HG03135 (cell line): ENCODE data around the gene SPAG7.
"Not testable (repeated sequence)": the region's sequence is repeated elsewhere in the genome, so short reads cannot be mapped to it uniquely, and the experiment has no call there.

Experiments
- ATAC-seq: cut with Tn5 transposase; IDR thresholded peaks from one replicate; pipeline ENCODE4 v1.9.1; 2021; ENCODE audit warnings: mild to moderate bottlenecking, moderate library complexity; ENCODE audit not compliant: unreplicated experiment

Gene SPAG7

DNA sequence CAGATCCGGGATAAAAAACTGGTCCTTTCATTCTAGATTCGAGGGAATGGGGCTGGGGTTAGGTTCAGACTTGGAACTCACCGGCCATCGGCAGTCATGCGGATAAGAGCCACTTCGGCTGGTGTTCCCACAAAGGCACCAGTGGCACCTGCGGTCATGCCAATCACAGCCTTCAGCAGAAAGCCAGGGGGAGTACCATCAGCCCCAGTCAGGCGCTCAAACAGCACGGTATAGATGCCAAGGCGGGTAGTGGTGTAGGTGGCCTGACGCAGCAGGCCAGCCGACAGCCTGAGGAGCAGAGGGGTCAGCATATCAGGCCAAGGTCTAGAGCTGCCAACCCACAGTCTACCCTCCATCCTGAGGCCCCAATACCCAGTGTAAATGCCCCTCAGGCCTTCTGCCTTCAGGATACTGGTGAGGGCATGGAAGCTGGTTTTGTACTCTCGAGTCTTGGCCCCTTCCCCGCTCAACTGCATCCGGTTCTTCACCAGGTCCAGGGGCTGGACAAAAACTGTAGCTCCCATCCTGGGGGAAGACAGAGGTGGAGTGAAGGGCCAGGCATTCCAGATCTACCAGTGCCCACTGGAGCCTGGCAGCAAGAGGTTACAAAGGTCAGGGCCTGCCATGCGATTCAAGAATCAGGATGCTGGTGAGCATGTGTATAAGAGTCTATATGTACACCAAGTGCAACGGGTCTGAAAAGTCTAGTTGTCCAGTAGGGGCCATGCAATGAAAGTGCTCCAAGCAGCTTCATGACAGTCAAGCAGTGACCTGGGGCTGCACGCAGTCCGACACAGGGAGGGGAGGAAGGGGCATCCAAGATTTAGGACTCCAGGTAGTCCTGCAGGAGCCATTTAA is 28.7 kb downstream of the SPAG7 start:
- no peak for ATAC-seq

DNA sequence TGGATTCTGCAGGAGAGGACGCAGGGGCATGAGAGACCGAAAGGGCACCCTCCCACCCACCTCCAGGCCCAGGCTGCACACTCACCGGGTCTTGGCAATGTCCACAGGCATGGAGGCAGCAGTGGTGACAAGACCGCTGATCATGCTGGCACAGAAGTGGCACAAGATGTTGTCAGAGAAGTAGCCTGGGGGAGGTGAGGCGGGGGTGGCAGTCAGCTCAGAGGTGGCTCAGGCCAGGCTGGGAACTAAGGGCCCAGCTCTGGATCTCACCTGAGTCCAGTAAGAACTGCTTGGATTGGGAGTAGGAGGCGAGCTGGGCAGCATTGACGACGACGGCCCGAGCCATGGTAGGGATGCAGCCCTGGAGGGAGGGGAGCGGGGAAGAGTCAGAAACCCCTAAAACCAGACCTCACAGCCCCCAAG is 29.5 kb downstream of the SPAG7 start:
- no peak for ATAC-seq

DNA sequence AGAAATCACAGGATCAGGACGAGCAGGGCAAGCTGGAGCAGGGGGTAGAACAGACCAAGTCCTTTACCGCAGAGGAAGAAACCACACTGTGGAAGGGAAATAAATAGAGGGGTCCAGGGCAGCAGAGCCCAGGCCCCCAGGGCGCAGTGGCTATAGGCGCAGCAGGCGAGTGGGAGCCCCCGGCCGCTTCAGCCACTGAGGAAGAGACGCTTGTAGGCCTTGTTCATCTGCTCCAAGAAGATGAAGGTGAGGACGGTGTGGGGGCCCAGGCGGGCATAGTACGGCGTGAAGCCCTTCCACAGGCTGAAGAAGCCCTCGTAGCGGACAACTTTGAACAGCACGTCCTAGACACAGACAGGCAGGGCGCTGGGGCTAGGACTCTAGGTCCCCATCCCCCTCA is 30.1 kb downstream of the SPAG7 start:
- no peak for ATAC-seq

DNA sequence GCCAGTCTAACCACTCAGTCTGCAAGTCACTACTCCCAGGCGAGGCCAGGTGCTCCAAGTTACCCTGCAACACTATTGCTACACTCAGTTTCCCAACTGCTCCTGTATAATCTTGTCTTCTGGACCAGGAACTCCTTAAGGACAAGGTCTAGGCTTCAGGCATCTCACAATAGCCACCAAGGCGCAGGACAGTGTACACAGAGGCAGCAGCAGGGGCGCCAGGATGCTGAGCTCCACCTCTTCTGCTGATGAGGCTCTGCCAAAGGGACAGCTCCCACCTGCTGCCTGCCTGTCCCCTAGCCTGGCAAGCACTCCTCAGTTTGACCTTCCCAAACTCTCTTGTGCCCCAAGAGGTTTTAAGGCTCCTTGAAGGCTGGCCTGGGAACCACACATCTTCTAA is 31.2 kb downstream of the SPAG7 start:
- no peak for ATAC-seq

DNA sequence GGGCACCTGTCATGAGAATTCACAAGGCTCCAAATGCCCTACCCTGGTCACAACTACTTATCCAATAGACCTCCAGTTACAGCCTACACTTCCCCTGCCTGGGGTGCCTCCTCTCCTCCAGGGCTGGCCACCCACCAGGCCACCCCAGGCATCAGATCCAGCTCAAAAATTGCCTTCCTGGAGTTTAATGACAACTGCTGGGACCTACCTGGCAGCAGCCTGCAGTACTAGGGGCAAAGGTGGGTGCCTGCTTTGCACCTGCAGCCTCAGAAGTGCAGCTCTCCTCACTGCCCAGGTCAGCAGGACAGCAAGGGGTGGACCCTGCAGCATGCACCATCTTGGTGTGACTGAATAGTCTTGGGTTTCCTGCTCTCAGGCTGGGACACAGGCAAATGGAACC is 32.0 kb downstream of the SPAG7 start:
- no peak for ATAC-seq

DNA sequence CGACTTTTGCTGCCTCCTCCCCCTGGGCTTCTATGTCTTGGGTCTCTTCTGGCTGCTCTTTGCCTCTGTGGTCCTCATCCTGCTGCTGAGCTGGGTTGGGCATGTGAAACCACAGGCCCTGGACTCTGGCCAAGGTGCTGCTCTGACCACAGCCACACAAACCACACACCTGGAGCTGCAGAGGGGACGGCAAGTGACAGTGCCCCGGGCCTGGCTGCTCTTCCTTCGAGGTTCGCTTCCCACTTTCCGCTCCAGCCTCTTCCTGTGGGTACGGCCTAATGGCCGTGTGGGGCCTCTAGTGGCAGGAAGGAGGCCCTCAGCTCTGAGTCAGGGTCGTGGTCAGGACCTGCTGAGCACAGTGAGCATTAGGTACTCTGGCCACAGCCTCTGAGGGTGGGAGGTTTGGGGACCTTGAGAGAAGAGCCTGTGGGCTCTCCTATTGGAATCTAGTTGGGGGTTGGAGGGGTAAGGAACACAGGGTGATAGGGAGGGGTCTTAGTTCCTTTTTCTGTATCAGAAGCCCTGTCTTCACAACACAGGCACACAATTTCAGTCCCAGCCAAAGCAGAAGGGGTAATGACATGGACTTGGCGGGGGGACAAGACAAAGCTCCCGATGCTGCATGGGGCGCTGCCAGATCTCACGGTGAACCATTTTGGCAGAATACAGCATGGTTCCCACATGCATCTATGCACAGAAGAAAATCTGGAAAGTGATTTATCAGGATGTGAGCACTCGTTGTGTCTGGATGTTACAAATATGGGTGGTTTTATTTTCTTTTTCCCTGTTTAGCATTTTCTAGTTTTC is 33.2 kb downstream of the SPAG7 start:
- no peak for ATAC-seq

DNA sequence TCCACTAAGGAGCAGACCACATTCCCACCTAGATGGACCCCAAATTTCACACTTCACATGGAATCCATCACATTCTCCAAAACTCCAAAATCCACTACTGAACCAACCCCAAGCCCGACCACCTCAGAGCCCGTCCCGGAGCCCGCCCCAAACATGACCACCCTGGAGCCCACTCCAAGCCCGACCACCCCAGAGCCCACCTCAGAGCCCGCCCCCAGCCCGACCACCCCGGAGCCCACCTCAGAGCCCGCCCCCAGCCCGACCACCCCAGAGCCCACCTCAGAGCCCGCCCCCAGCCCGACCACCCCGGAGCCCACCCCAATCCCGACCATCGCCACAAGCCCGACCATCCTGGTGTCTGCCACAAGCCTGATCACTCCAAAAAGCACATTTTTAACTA is 34.0 kb downstream of the SPAG7 start:
- ATAC-seq: no peak

DNA sequence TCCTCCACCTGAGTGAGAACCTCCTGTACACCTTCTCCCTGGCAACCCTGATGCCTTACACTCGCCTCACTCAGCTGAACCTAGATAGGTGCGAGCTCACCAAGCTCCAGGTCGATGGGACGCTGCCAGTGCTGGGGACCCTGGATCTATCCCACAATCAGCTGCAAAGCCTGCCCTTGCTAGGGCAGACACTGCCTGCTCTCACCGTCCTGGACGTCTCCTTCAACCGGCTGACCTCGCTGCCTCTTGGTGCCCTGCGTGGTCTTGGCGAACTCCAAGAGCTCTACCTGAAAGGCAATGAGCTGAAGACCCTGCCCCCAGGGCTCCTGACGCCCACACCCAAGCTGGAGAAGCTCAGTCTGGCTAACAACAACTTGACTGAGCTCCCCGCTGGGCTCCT is 34.9 kb downstream of the SPAG7 start:
- no peak for ATAC-seq

DNA sequence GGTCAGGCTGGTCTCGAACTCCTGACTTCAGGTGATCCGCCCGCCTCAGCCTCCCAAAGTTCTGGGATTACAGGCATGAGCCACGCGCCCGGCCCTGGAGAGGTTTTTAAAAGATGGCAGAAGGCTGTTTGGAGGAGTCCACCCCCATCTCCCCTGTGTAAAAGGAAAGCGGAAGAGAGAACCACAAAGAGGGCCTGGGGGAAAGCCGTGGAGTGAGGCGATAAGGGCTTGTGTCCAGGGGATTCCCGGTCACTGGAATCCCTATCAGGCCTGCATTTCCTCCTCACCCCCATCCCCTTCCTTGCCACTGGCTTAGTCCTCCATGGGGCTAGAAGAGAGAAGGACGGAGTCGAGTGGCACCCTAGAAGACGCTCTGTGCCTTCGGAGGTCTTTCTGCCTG is 35.7 kb downstream of the SPAG7 start, which contains the start of gene GP1BA:
TSS of gene GP1BA (plus strand) at position 315 of the 400 bp plus-strand sequence. CDS start 328 bp downstream, outside the sequence.
- ATAC-seq: no peak

DNA sequence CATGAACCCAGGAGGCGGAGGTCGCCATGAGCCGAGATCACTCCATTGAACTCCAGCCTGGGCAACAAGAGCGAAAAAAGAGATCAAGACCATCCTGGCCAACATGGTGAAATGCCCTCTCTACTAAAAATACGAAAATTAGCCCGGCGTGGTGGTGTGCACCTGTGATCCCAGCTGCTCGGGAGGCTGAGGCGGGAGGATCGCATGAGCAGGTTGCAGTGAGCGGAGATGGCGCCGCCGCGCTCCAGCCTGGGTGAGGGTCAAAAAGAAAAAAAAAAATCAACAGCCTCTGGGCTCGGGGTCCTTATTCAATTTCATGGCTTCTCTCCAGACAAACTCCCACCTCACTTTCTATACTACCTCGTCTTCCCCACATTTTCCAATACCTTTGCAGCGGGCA is 38.7 kb downstream of the SPAG7 start:
- no peak for ATAC-seq

DNA sequence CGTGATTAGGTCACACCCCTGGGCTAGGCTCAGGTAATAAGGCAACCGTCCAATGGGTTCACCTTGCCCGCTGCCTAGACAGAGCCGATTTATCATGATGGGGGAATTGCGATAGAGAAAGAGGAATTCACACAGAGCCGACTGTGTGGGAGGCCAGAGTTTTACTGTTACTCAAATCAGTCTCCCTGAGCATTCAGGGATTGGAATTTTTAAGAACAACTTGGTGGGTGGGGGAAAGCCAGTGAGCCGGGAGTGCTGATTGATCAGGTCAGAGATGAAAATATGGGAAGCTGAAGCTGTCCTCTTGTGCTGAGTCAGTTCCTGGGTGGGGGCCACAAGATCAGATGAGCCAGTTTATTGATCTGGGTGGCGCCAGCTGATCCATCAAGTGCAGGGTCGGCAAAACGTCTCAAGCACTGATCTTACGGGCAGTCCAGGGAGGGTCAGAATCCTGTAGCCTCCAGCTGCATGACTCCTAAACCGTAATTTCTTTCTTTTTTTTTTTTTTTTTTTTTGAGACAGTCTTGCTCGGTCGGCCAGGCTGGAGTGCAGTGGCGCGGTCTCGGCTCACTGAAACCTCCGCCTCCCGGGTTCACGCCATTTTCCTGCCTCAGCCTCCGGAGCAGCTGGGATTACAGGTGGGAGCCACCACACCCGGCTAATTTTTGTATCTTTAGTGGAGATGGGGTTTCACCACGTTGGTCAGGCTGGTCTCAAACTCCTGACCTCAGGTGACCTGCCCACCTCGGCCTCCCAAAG is 40.9 kb downstream of the SPAG7 start:
- not testable (repeated sequence) for ATAC-seq

DNA sequence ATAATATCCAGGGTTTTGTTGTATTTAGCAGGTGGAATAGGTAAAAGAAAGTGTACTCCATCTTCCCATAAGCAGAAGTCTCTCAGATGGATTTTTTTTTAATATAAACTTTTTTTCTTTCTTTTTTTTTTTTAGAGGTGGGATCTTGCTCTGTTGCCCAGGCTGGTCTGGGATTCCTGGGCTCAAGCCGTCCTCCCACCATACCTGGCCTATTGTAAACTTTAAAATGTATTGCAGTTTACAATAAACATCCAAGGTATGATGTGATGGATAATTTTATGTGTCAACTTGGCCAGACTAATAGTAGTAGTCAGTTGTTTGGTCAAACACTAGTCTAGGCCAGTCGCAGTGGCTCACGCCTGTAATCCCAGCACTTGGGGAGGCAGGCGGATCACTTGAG is 46.3 kb downstream of the SPAG7 start:
- no peak for ATAC-seq

DNA sequence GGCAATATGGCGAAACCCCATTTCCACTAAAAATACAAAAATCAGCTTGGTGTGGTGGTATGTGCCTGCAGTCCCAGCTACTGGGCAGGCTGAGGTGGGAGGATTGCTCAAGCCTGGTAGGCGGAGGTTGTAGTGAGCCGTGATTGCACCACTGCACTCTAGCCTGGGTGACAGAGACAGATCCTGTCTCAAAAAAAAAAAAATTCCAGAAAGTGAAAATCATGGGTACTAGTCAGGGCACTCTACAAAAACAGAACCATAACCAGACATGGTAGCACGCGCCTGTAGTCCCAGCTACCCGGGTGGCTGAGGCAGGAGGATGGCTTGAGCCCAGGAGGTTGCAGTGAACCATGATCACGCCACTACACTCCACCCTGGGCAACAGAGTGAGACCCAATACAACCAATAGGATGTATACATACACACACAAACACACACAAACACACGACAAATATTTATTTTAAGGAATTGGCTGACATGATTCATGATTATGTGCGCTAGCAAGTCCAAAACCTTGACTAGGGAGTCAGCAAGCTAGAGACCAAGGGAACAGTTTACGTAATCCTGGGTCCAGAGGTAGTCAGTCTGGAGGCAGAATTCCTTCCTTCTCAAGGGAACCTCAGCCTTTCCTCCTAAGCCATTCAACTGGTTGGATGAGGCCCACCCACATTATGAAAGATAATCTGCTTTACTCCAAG is 47.1 kb downstream of the SPAG7 start:
- no peak for ATAC-seq

DNA sequence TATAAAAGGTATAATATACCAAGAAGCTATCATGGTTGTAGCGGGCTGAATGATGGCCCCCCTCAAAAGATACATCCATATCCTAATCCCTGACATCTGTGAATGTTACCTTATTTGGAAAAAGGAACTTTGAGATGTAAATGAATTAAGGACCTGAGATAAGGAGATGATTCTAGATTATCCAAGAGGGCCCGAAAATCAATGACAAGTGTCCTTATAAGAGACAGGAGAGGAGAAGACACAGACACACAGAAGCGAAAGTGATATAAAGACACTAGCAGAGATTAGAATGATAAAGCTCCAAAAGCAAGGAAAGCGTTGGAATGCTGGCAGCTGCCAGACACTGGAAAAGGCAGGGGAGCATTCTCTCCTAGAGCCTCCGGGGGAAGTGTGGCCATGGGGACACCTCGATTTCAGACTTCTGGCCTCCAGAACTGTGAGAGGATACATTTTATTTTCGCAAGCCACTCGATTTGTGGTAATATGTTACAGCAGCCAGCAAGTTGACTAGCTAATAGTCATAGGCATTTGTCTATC is 48.0 kb downstream of the SPAG7 start:
- no peak for ATAC-seq

DNA sequence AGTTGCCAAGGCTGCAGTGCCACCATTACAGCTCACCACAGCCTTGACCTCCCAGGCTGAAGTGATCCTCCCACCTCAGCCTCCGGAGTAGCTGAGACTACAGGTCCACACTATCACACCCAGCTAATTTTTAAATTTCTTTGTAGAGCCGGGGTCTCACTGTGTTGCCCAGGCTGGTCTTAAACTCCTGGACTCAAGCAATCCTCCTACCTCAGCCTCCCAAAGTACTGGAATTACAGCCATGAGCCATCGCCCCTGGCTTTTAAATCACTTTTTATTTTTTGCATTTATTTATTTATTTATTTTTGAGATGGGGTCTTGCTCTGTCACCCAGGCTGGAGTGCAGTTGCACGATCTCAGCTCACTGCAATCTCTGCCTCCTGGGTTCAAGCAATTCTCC is 53.1 kb downstream of the SPAG7 start:
- not testable (repeated sequence) for ATAC-seq

DNA sequence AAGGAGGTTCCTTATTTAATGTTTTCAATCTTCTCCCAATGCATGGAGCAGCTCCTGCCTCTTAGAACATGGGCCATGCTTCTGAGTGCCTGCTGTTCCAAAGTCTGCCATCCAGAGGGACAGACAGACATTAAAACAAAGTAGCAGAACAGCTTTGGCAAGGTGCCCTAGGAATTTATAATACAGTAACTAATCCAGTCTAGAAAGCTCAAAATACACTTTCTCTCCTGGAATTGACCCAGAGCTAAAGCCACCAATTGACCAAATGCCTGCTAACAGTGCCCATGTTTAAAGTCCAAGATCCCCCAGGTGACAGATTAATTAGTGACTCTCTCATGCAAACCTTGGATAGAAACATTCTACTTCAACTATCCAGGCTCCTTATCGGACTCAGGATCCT is 53.6 kb downstream of the SPAG7 start:
- ATAC-seq: no peak
